GM18951 (cell line): ENCODE results near the gene SPATA46.

Experiments used
- POLR2A ChIP-seq: IDR thresholded peaks from 4 replicates; pipeline ENCODE4 v1.6.1; 2011; ENCODE audit warnings: mild to moderate bottlenecking; ENCODE audit not compliant: insufficient read length, insufficient read depth; ENCODE audit errors: extremely low read depth
- in situ Hi-C: fragments of 300-500 bp; cut with MboI; formaldehyde crosslinking; loops from one replicate; pipeline ENCODE4 v1.12.0; 2022; ENCODE audit warnings: low sequenced_read_pairs, mixed read lengths, inconsistent platforms; ENCODE audit not compliant: unreplicated experiment

Gene SPATA46

DNA sequence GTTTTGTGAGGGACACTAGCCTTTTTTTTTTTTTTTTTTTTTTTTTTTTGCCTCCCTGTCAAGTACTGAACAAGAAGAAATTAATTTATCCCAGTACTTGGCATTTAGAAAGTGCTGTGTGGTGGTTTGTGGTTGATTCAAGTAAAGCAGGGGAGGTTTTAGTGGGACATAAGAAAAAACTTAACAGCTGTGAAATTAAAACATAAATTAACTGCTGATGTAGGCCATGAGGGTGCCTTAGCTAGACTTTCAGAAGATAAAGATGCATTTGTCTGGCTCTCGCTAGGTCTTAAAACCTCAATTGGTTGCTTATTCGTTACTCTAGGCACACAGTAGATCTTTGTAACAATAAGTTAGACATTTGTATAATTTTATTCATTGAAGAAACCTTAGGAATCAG is 52.3 kb downstream of the SPATA46 start:
- in situ Hi-C loops, result no loop called here

More for the DNA sequence above, 52.3 kb downstream of the SPATA46 start:
- no peak for TF ChIP-seq POLR2A
